Neural cell (in vitro differentiated cells): ENCODE data around the gene ZNF322. TPM values are rescaled to one million over a fixed set of nuclear protein-coding genes. Genes with fewer than 3 reads are reported as not detected.

Experiments
- H2AFZ ChIP-seq: fragments of 200-600, 300-800 bp; sonication (generic), shearing (Covaris generic); 2 replicates; pipeline ENCODE4 v1.6.0; 2014; ENCODE audit warnings: low read depth, mild to moderate bottlenecking, antibody characterized with exemption, low read length, moderate library complexity
- H3F3A ChIP-seq: fragments of 200-600 bp; shearing (Covaris generic); 2 replicates; pipeline ENCODE4 v1.6.1; 2016; ENCODE audit warnings: mild to moderate bottlenecking, moderate library complexity, mixed read lengths, antibody characterized with exemption, low read length; ENCODE audit not compliant: insufficient read depth, poor library complexity, severe bottlenecking
- H3K27ac ChIP-seq: fragments of 200-600, 300-800 bp; sonication (generic), shearing (Covaris generic); 2 replicates; pipeline ENCODE4 v1.5.1; 2014; ENCODE audit warnings: mild to moderate bottlenecking, low read length, moderate library complexity
- H3K27me3 ChIP-seq: fragments of 300-800, 200-600 bp; sonication (generic), shearing (Covaris generic); 2 replicates; pipeline ENCODE4 v1.6.0; 2014; ENCODE audit warnings: mild to moderate bottlenecking, low read depth, low read length, moderate library complexity; ENCODE audit not compliant: insufficient read depth
- H3K36me3 ChIP-seq: fragments of 300-800, 200-600 bp; sonication (generic), shearing (Covaris generic); 2 replicates; pipeline ENCODE4 v1.5.1; 2014; ENCODE audit warnings: mild to moderate bottlenecking, antibody characterized with exemption, low read length, moderate library complexity; ENCODE audit not compliant: insufficient read depth
- H3K4me2 ChIP-seq: fragments of 300-800, 200-600 bp; sonication (generic), shearing (Covaris generic); 2 replicates; pipeline ENCODE4 v1.6.0; 2014; ENCODE audit warnings: mild to moderate bottlenecking, low read length
- H3K4me3 ChIP-seq: fragments of 300-800, 200-600 bp; sonication (generic), shearing (Covaris generic); 2 replicates; pipeline ENCODE4 v1.5.1; 2014; ENCODE audit warnings: mild to moderate bottlenecking, low read length, moderate library complexity
- H3K79me2 ChIP-seq: fragments of 200-600 bp; shearing (Covaris generic); replicated peaks from 2 replicates; pipeline ENCODE4 v1.6.0; 2014; ENCODE audit warnings: mild to moderate bottlenecking, low read length, moderate library complexity; ENCODE audit not compliant: insufficient read depth
- H3K9ac ChIP-seq: fragments of 300-800, 200-600 bp; sonication (generic), shearing (Covaris generic); 2 replicates; pipeline ENCODE4 v1.6.1; 2016; ENCODE audit warnings: mild to moderate bottlenecking, low read length, mixed read lengths
- H3K9me2 ChIP-seq: fragments of 200-600 bp; shearing (Covaris generic); 2 replicates; pipeline ENCODE4 v1.6.1; 2016; ENCODE audit warnings: mild to moderate bottlenecking, low read length, mixed read lengths; ENCODE audit not compliant: insufficient read depth
- H3K9me3 ChIP-seq: fragments of 200-600, 300-800 bp; sonication (generic), shearing (Covaris generic); 2 replicates; pipeline ENCODE4 v1.6.1; 2016; ENCODE audit warnings: mild to moderate bottlenecking, mixed run types, low read length, moderate library complexity, mixed read lengths
- H4K20me1 ChIP-seq: fragments of 200-600 bp; shearing (Covaris generic); 2 replicates; pipeline ENCODE4 v1.6.1; 2016; ENCODE audit warnings: mild to moderate bottlenecking, mixed run types; ENCODE audit not compliant: insufficient read depth
- CTCF ChIP-seq: fragments of 450-650 bp; IDR thresholded peaks from 2 replicates; pipeline ENCODE4 v1.5.1; 2014; ENCODE audit warnings: antibody characterized with exemption, mild to moderate bottlenecking, moderate library complexity; ENCODE audit not compliant: poor library complexity, severe bottlenecking
- EP300 ChIP-seq: fragments of 450-650 bp; conservative IDR thresholded peaks from 2 replicates; pipeline ENCODE4 v1.6.1; 2014; ENCODE audit warnings: antibody characterized with exemption, mild to moderate bottlenecking, moderate library complexity; ENCODE audit not compliant: poor library complexity, severe bottlenecking
- EZH2 ChIP-seq: fragments of 200-600, 300-800 bp; shearing (Covaris generic), sonication (generic); IDR thresholded peaks from 2 replicates; pipeline ENCODE4 v1.6.1; 2014; ENCODE audit warnings: antibody characterized with exemption, low read length, borderline replicate concordance, mild to moderate bottlenecking; ENCODE audit not compliant: insufficient read depth, poor library complexity, severe bottlenecking
- MXI1 ChIP-seq: fragments of 450-650 bp; conservative IDR thresholded peaks from 2 replicates; pipeline ENCODE4 v1.6.1; 2014; ENCODE audit warnings: antibody characterized with exemption, mild to moderate bottlenecking; ENCODE audit not compliant: poor library complexity, severe bottlenecking
- POLR2AphosphoS5 ChIP-seq: IDR thresholded peaks from 2 replicates; pipeline ENCODE4 v1.6.1; 2012
- RAD21 ChIP-seq: fragments of 450-650 bp; conservative IDR thresholded peaks from 2 replicates; pipeline ENCODE4 v1.6.1; 2014; ENCODE audit warnings: antibody characterized with exemption, mild to moderate bottlenecking, moderate library complexity
- REST ChIP-seq: IDR thresholded peaks from 2 replicates; pipeline ENCODE4 v1.6.1; 2012; ENCODE audit warnings: borderline replicate concordance
- SMC3 ChIP-seq: fragments of 450-650 bp; conservative IDR thresholded peaks from 2 replicates; pipeline ENCODE4 v1.6.1; 2014; ENCODE audit warnings: antibody characterized with exemption, mild to moderate bottlenecking, moderate library complexity; ENCODE audit not compliant: poor library complexity
- TAF1 ChIP-seq: IDR thresholded peaks from 2 replicates; pipeline ENCODE4 v1.6.1; 2012; ENCODE audit warnings: low read depth
- polyA plus RNA-seq: library from polyadenylated mRNA; depleted of rRNA; stranded (reverse); fragments of >200 nt; gene quantifications from 2 replicates; pipeline ENCODE4 v1.2.3, GENCODE V29; 2014

Gene ZNF322
- polyA plus RNA-seq, 1 donor from 2014 or later, result 29.4 TPM

- no peaks in the 10 kb centered on the region for H3K9me3 ChIP-seq
- no peak for TF ChIP-seq EZH2
- no peak for TF ChIP-seq REST
- TF ChIP-seq POLR2AphosphoS5, result no peak
- no peak for TF ChIP-seq EP300
- TF ChIP-seq MXI1, result no peak
- no peak for TF ChIP-seq RAD21
- TF ChIP-seq TAF1, result no peak
- no peak for TF ChIP-seq CTCF
- TF ChIP-seq SMC3, result no peak
- H3F3A ChIP-seq, result no peaks in the 10 kb centered on the region
- no peaks in the 10 kb centered on the region for H3K9me2 ChIP-seq
- peaks cover 10% of the 10 kb centered on the region for H3K36me3 ChIP-seq
- H3K27me3 ChIP-seq, result no peaks in the 10 kb centered on the region
- no peak overlapping the region for H3K27ac ChIP-seq
- H3K79me2 ChIP-seq, result peaks cover 48% of the 10 kb centered on the region
- H3K4me3 ChIP-seq, result no peak overlapping the region
- H3K4me2 ChIP-seq, result no peak overlapping the region
- no peak overlapping the region for H2AFZ ChIP-seq
- no peak overlapping the region for H3K9ac ChIP-seq
- no peaks in the 10 kb centered on the region for H4K20me1 ChIP-seq
Measured at GRCh38 chr6:26646074-26646473, 13.5 kb downstream of the ZNF322 start.

- H3K4me2 ChIP-seq, result no peak overlapping the region
- no peaks in the 10 kb centered on the region for H4K20me1 ChIP-seq
- H3K9me2 ChIP-seq, result no peaks in the 10 kb centered on the region
- no peak overlapping the region for H3K4me3 ChIP-seq
- H3K79me2 ChIP-seq, result peaks cover 12% of the 10 kb centered on the region
- H3K9ac ChIP-seq, result no peak overlapping the region
- peaks cover 24% of the 10 kb centered on the region for H3K36me3 ChIP-seq
- H3F3A ChIP-seq, result no peaks in the 10 kb centered on the region
- no peak for TF ChIP-seq CTCF
- TF ChIP-seq EZH2, result no peak
- TF ChIP-seq MXI1, result no peak
- TF ChIP-seq EP300, result no peak
- no peak for TF ChIP-seq SMC3
- no peak for TF ChIP-seq POLR2AphosphoS5
- TF ChIP-seq RAD21, result no peak
- no peak for TF ChIP-seq REST
- no peak for TF ChIP-seq TAF1
- no peak overlapping the region for H2AFZ ChIP-seq
- H3K27me3 ChIP-seq, result no peaks in the 10 kb centered on the region
- H3K27ac ChIP-seq, result no peak overlapping the region
- no peaks in the 10 kb centered on the region for H3K9me3 ChIP-seq
Measured at GRCh38 chr6:26640806-26641205, 18.7 kb downstream of the ZNF322 start.
